Muscle layer of colon (tissue), 2 donors: ENCODE data around the gene PCDHA10.
"Not testable (repeated sequence)": the region's sequence is repeated elsewhere in the genome, so short reads cannot be mapped to it uniquely, and the experiment has no call there.

Source experiments
- H3K27ac ChIP-seq: one replicate; pipeline ENCODE4 v1.7.0; 2013; ENCODE audit warnings: low read depth, mild to moderate bottlenecking, low read length, moderate library complexity
- H3K27me3 ChIP-seq, 2 donors: one replicate each; pipeline ENCODE4 v1.7.0; 2013; ENCODE audit warnings: low read length in 2 of 2, mild to moderate bottlenecking in 2 of 2; ENCODE audit not compliant: insufficient read depth in 2 of 2, control insufficient read depth in 1 of 2
- H3K36me3 ChIP-seq: one replicate; pipeline ENCODE4 v1.7.0; 2013; ENCODE audit warnings: mild to moderate bottlenecking, low read length; ENCODE audit not compliant: insufficient read depth
- H3K4me1 ChIP-seq: one replicate; pipeline ENCODE4 v1.7.0; 2013; ENCODE audit warnings: mild to moderate bottlenecking, low read length; ENCODE audit not compliant: insufficient read depth
- H3K4me3 ChIP-seq, 2 donors: one replicate each; pipeline ENCODE4 v1.7.0; 2013; ENCODE audit warnings: low read length in 2 of 2, low read depth in 1 of 2, mild to moderate bottlenecking in 1 of 2, moderate library complexity in 1 of 2
- H3K9ac ChIP-seq: one replicate; pipeline ENCODE4 v1.7.0; 2013; ENCODE audit warnings: low read length
- H3K9me3 ChIP-seq: one replicate; pipeline ENCODE4 v1.7.0; 2013; ENCODE audit warnings: mild to moderate bottlenecking, low read length
- donor health status: abdominal sarcoma.
- donor health status: Adenocarcinoma of cecum.

Gene PCDHA10

GRCh38 chr5:140829511-140830501 is 25.9 kb upstream of the PCDHA10 start:
- not testable (repeated sequence) for H3K27ac ChIP-seq, H3K9ac ChIP-seq, H3K9me3 ChIP-seq, H3K4me1 ChIP-seq, H3K4me3 ChIP-seq, H3K36me3 ChIP-seq, H3K27me3 ChIP-seq

- no peaks in the 10 kb centered on the region for H3K36me3 ChIP-seq
- H3K9ac ChIP-seq = no peak within 1 kb of the TSS
- H3K9me3 ChIP-seq = peaks cover 9% of the 10 kb centered on the region
- no peak within 1 kb of the TSS for H3K4me3 ChIP-seq
- no peak within 1 kb of the TSS for H3K27ac ChIP-seq
- H3K27me3 ChIP-seq = no peaks in the 10 kb centered on the region
- no peaks in the 10 kb centered on the region for H3K4me1 ChIP-seq
These were observed 21.7 kb upstream of the PCDHA10 start, which contains the start of gene PCDHA7 for GRCh38 chr5:140833993-140834392. PCDHA7 (plus strand) TSS chr5:140834269; CDS start chr5:140834384, 115 bp downstream.

- not testable (repeated sequence) for H3K9ac ChIP-seq, H3K4me1 ChIP-seq, H3K36me3 ChIP-seq, H3K9me3 ChIP-seq, H3K27ac ChIP-seq, H3K27me3 ChIP-seq, H3K4me3 ChIP-seq
These were observed 21.2 kb upstream of the PCDHA10 start for GRCh38 chr5:140834439-140835008.

GRCh38 chr5:140835622-140836510 is 19.8 kb upstream of the PCDHA10 start:
- Histone ChIP-seq H3K27me3 (no peaks in the 10 kb centered on the region), H3K36me3 (no peaks in the 10 kb centered on the region), H3K9me3 (peaks cover 9% of the 10 kb centered on the region), H3K4me1 (no peaks in the 10 kb centered on the region), H3K27ac (no peak overlapping the region), H3K9ac (no peak overlapping the region), H3K4me3 (no peak overlapping the region)

GRCh38 chr5:140840978-140841962 is 14.4 kb upstream of the PCDHA10 start, which contains the start of gene PCDHA8:
PCDHA8 (plus strand) TSS chr5:140841187; CDS start chr5:140841322, 135 bp downstream.
- Histone ChIP-seq H3K36me3 (no peaks in the 10 kb centered on the region), H3K9ac (no peak within 1 kb of the TSS), H3K27ac (no peak within 1 kb of the TSS), H3K27me3 (no peaks in the 10 kb centered on the region), H3K4me3 (no peak within 1 kb of the TSS), H3K4me1 (no peaks in the 10 kb centered on the region), H3K9me3 (no peaks in the 10 kb centered on the region)

GRCh38 chr5:140842798-140843733 is 12.6 kb upstream of the PCDHA10 start:
- Histone ChIP-seq H3K36me3 (no peaks in the 10 kb centered on the region), H3K4me3 (no peak overlapping the region), H3K9ac (no peak overlapping the region), H3K4me1 (no peaks in the 10 kb centered on the region), H3K9me3 (no peaks in the 10 kb centered on the region), H3K27ac (no peak overlapping the region), H3K27me3 (no peaks in the 10 kb centered on the region)

GRCh38 chr5:140848139-140849102 is 7.3 kb upstream of the PCDHA10 start, which contains the start of gene PCDHA9:
PCDHA9 (plus strand) TSS chr5:140848382; CDS start chr5:140848496, 114 bp downstream.
- H3K4me3 ChIP-seq, H3K4me1 ChIP-seq, H3K9me3 ChIP-seq, H3K9ac ChIP-seq, H3K27me3 ChIP-seq, H3K27ac ChIP-seq, H3K36me3 ChIP-seq: not testable (repeated sequence)

- H3K9me3 ChIP-seq, H3K9ac ChIP-seq, H3K27ac ChIP-seq, H3K36me3 ChIP-seq, H3K4me1 ChIP-seq, H3K27me3 ChIP-seq, H3K4me3 ChIP-seq: not testable (repeated sequence)
These were observed 5.7 kb upstream of the PCDHA10 start for GRCh38 chr5:140849831-140850634.
